GM18499 (cell line): ENCODE data around the gene OCIAD1.
"Not testable (repeated sequence)": the region's sequence is repeated elsewhere in the genome, so short reads cannot be mapped to it uniquely, and the experiment has no call there.

Source experiments
- ATAC-seq: cut with Tn5 transposase; IDR thresholded peaks from one replicate; pipeline ENCODE4 v1.9.1; 2021; ENCODE audit warnings: moderate number of reproducible peaks; ENCODE audit not compliant: insufficient read depth, unreplicated experiment

OCIAD1 gene

GRCh38 chr4:48830706-48831531, at the start of gene OCIAD1:
Gene OCIAD1, plus strand, starts transcription at chr4:48831088. Its CDS starts 1,537 bp downstream, at chr4:48832625.
- ATAC-seq = peak; percentile 98

- ATAC-seq = no peak
Measured at GRCh38 chr4:48781968-48782367, 48.9 kb upstream of the OCIAD1 start.

GRCh38 chr4:48785302-48785701, 45.6 kb upstream of the OCIAD1 start:
- no peak for ATAC-seq

GRCh38 chr4:48786549-48786948, 44.3 kb upstream of the OCIAD1 start:
- no peak for ATAC-seq

- no peak for ATAC-seq
Measured at GRCh38 chr4:48787056-48787455, 43.8 kb upstream of the OCIAD1 start.

GRCh38 chr4:48790561-48790960, 40.3 kb upstream of the OCIAD1 start:
- no peak for ATAC-seq

GRCh38 chr4:48791313-48791712, 39.6 kb upstream of the OCIAD1 start:
- no peak for ATAC-seq

- ATAC-seq = no peak
Measured at GRCh38 chr4:48792348-48793006, 38.4 kb upstream of the OCIAD1 start.

GRCh38 chr4:48795108-48795507, 35.8 kb upstream of the OCIAD1 start:
- ATAC-seq = no peak

GRCh38 chr4:48796191-48796926, 34.5 kb upstream of the OCIAD1 start:
- ATAC-seq = no peak

GRCh38 chr4:48796927-48797679, 33.8 kb upstream of the OCIAD1 start:
- ATAC-seq = no peak

- no peak for ATAC-seq
Measured at GRCh38 chr4:48798117-48798516, 32.8 kb upstream of the OCIAD1 start.

GRCh38 chr4:48799157-48799556, 31.7 kb upstream of the OCIAD1 start:
- no peak for ATAC-seq

GRCh38 chr4:48800155-48800554, 30.7 kb upstream of the OCIAD1 start:
- not testable (repeated sequence) for ATAC-seq

- ATAC-seq = no peak
Measured at GRCh38 chr4:48801016-48801715, 29.7 kb upstream of the OCIAD1 start.

GRCh38 chr4:48804584-48805301, 26.1 kb upstream of the OCIAD1 start:
- ATAC-seq = no peak

- ATAC-seq = no peak
Measured at GRCh38 chr4:48812866-48813265, 18.0 kb upstream of the OCIAD1 start.

GRCh38 chr4:48813964-48814363, 16.9 kb upstream of the OCIAD1 start:
- no peak for ATAC-seq

- ATAC-seq = no peak
Measured at GRCh38 chr4:48815483-48815882, 15.4 kb upstream of the OCIAD1 start.
